RCC 7860 (cell line): ENCODE measurements around the gene MANF.

ENCODE experiments used
- DNase-seq: peaks from one replicate; pipeline ENCODE4 v3.0.0-alpha.2; 2015; ENCODE audit warnings: low spot score
- FAIRE-seq: peaks from 2 replicates; lab custom pipeline; 2012; peaks lifted over from hg19 to GRCh38; lab: Jason Lieb, UNC

MANF gene

GRCh38 chr3:51429138-51429537, 44.0 kb downstream of the MANF start:
- DNase-seq (no peak), FAIRE-seq (no peak)

GRCh38 chr3:51434110-51434509, 49.0 kb downstream of the MANF start:
- FAIRE-seq: no peak
- DNase-seq: no peak

- FAIRE-seq (no peak), DNase-seq (peak; percentile 23)
Observed at GRCh38 chr3:51434746-51435327, 49.7 kb downstream of the MANF start.

GRCh38 chr3:51436998-51437639, 52.0 kb downstream of the MANF start:
- FAIRE-seq (no peak), DNase-seq (peak; percentile 20)
